ENCODE data around the gene TLK1.

- TF ChIP-seq CTCF (conservative IDR thresholded peaks at IDR 0.05; ENCODE audit: low read length) (no peak), EZH2phosphoT487 (IDR thresholded peaks at IDR 0.05; ENCODE audit: borderline replicate concordance, low read depth, low read length) (no peak)
These were observed 49.6 kb upstream of the TLK1 start for GRCh38 chr2:171210216-171210863.
